DND-41 (cell line): Measurements from ENCODE around the gene EPB41.

Experiments
- EZH2 ChIP-seq: IDR thresholded peaks from 3 replicates; pipeline ENCODE4 v1.6.1; 2012; ENCODE audit warnings: borderline replicate concordance, low read depth, mild to moderate bottlenecking, moderate library complexity, low read length, inconsistent platforms; ENCODE audit not compliant: severe bottlenecking
- TF ChIP-seq, protein P1 (sequence below): IDR thresholded peaks from 2 replicates; pipeline ENCODE4 v1.5.1; 2012; ENCODE audit warnings: borderline replicate concordance, low read length, moderate library complexity, mild to moderate bottlenecking; ENCODE audit not compliant: poor library complexity, severe bottlenecking; ENCODE audit errors: extremely low read depth

DNA sequence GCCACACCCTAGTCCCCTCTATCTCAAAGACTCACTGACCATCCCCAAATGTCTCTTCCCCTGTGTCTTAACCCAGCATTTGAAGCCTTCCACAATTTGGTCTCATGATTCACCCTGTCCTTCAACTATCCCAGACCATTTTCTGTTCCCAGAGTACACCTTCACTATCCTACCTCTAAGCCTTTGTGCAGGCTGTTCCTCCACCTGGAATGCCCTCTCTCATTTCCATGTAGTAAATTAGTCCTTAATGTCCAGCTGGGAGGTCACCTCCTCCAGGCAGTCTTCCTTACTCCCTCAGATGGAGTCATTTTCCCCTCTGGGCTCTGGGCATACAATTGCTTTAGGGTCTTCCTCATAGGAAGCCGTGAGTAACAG lies 31.1 kb upstream of the EPB41 start:
- TF ChIP-seq EZH2: no peak
- TF ChIP-seq, protein P1, sequence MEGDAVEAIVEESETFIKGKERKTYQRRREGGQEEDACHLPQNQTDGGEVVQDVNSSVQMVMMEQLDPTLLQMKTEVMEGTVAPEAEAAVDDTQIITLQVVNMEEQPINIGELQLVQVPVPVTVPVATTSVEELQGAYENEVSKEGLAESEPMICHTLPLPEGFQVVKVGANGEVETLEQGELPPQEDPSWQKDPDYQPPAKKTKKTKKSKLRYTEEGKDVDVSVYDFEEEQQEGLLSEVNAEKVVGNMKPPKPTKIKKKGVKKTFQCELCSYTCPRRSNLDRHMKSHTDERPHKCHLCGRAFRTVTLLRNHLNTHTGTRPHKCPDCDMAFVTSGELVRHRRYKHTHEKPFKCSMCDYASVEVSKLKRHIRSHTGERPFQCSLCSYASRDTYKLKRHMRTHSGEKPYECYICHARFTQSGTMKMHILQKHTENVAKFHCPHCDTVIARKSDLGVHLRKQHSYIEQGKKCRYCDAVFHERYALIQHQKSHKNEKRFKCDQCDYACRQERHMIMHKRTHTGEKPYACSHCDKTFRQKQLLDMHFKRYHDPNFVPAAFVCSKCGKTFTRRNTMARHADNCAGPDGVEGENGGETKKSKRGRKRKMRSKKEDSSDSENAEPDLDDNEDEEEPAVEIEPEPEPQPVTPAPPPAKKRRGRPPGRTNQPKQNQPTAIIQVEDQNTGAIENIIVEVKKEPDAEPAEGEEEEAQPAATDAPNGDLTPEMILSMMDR: no peak
